ENCODE results near the gene FRMD6.

DNA sequence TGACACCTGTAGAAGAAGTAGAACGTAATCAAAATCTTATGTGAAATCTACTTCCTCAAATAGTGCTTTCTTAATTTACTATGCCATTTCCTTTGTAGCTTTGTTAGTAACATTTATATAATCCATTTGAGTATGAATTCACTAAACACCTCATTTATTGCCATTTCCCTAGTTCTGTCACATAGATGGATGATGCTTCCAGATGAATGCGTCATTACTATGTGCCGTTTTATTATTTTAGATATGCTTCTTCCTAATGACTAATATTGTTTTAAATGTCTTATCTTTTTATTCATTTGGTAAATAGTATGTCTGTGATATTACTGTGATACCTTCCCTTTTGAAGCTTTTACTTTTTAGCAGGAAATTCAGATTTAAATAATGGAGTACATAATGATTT is 14.4 kb downstream of the FRMD6 start:
- TF ChIP-seq, protein P1, sequence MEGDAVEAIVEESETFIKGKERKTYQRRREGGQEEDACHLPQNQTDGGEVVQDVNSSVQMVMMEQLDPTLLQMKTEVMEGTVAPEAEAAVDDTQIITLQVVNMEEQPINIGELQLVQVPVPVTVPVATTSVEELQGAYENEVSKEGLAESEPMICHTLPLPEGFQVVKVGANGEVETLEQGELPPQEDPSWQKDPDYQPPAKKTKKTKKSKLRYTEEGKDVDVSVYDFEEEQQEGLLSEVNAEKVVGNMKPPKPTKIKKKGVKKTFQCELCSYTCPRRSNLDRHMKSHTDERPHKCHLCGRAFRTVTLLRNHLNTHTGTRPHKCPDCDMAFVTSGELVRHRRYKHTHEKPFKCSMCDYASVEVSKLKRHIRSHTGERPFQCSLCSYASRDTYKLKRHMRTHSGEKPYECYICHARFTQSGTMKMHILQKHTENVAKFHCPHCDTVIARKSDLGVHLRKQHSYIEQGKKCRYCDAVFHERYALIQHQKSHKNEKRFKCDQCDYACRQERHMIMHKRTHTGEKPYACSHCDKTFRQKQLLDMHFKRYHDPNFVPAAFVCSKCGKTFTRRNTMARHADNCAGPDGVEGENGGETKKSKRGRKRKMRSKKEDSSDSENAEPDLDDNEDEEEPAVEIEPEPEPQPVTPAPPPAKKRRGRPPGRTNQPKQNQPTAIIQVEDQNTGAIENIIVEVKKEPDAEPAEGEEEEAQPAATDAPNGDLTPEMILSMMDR (IDR thresholded peaks at IDR 0.05; ENCODE audit: low read depth, low read length, poor library complexity, severe bottlenecking), result no peak
- TF ChIP-seq EZH2phosphoT487 (IDR thresholded peaks at IDR 0.05; ENCODE audit: borderline replicate concordance, low read length), result no peak

All from DOHH2 (cell line).